ENCODE results near the gene GRAMD2B.
"Not testable (repeated sequence)": the region's sequence is repeated elsewhere in the genome, so short reads cannot be mapped to it uniquely, and the experiment has no call there.

Gene GRAMD2B

GRCh38 chr5:126515337-126515736 is 92.1 kb downstream of the GRAMD2B start:
- no peak for DNase-seq
- H3K4me3 ChIP-seq (ENCODE audit: control insufficient read depth in 1 of 7, extremely low read depth in 1 of 7, insufficient read depth in 4 of 7, low read depth in 2 of 7, low read length in 6 of 7) = no peak overlapping the region
- no peaks in the 10 kb centered on the region for H3K9me3 ChIP-seq (ENCODE audit: control extremely low read depth in 1 of 5, control insufficient read depth in 4 of 5, insufficient read depth in 2 of 5, low read depth in 1 of 5, low read length in 4 of 5)
- ChIA-PET POLR2A (no interaction called here), CTCF (no interaction called here)
- no peaks in the 10 kb centered on the region for H3K36me3 ChIP-seq (ENCODE audit: control insufficient read depth in 4 of 4, insufficient read depth in 4 of 4, low read length in 3 of 4)
- no peaks in the 10 kb centered on the region for H3K27me3 ChIP-seq (replicated peaks in 2 of 5; ENCODE audit: control insufficient read depth in 4 of 5, insufficient read depth in 5 of 5, low read length in 4 of 5)
- H3K27ac ChIP-seq (ENCODE audit: insufficient read depth in 1 of 2, low read depth in 1 of 2, low read length in 2 of 2, poor library complexity in 1 of 2, severe bottlenecking in 2 of 2) = no peak overlapping the region
- peaks cover 0 to 6% (median 0%) of the 10 kb centered on the region in 4 experiments for H3K4me1 ChIP-seq (ENCODE audit: control extremely low read depth in 1 of 4, control insufficient read depth in 4 of 4, insufficient read depth in 4 of 4, low read length in 3 of 4)

- Histone ChIP-seq H3K4me1 (ENCODE audit: control extremely low read depth in 1 of 4, control insufficient read depth in 4 of 4, insufficient read depth in 4 of 4, low read length in 3 of 4) (peaks cover 0 to 6% (median 0%) of the 10 kb centered on the region in 4 experiments), H3K4me3 (ENCODE audit: control insufficient read depth in 1 of 7, extremely low read depth in 1 of 7, insufficient read depth in 4 of 7, low read depth in 2 of 7, low read length in 6 of 7) (no peak overlapping the region), H3K27me3 (replicated peaks in 2 of 5; ENCODE audit: control insufficient read depth in 4 of 5, insufficient read depth in 5 of 5, low read length in 4 of 5) (no peaks in the 10 kb centered on the region), H3K36me3 (ENCODE audit: control insufficient read depth in 4 of 4, insufficient read depth in 4 of 4, low read length in 3 of 4) (no peaks in the 10 kb centered on the region), H3K27ac (ENCODE audit: insufficient read depth in 1 of 2, low read depth in 1 of 2, low read length in 2 of 2, poor library complexity in 1 of 2, severe bottlenecking in 2 of 2) (no peak overlapping the region), H3K9me3 (ENCODE audit: control extremely low read depth in 1 of 5, control insufficient read depth in 4 of 5, insufficient read depth in 2 of 5, low read depth in 1 of 5, low read length in 4 of 5) (no peaks in the 10 kb centered on the region)
- DNase-seq = no peak
- ChIA-PET CTCF (no interaction called here), POLR2A (no interaction called here)
- no CpG with 5 or more reads among the region's 1 CpG for WGBS (ENCODE audit: insufficient coverage)
Measured at GRCh38 chr5:126516133-126516532, 92.9 kb downstream of the GRAMD2B start.

- no peaks in the 10 kb centered on the region for H3K27me3 ChIP-seq (replicated peaks in 2 of 5; ENCODE audit: control insufficient read depth in 4 of 5, insufficient read depth in 5 of 5, low read length in 4 of 5)
- H3K36me3 ChIP-seq (ENCODE audit: control insufficient read depth in 4 of 4, insufficient read depth in 4 of 4, low read length in 3 of 4) = no peaks in the 10 kb centered on the region
- ChIA-PET CTCF (interaction anchor here (0.6 kb wide), 1 partner anchor 346 kb away, joined by 3 read pairs; no protein-coding TSS in a partner anchor), POLR2A (interaction anchor here (0.6 kb wide), 1 partner anchor 14 kb away, joined by 3 read pairs; no protein-coding TSS in a partner anchor)
- H3K27ac ChIP-seq (ENCODE audit: insufficient read depth in 1 of 2, low read depth in 1 of 2, low read length in 2 of 2, poor library complexity in 1 of 2, severe bottlenecking in 2 of 2) = no peak overlapping the region
- DNase-seq = no peak
- H3K9me3 ChIP-seq (ENCODE audit: control extremely low read depth in 1 of 5, control insufficient read depth in 4 of 5, insufficient read depth in 2 of 5, low read depth in 1 of 5, low read length in 4 of 5) = no peaks in the 10 kb centered on the region
- no peak overlapping the region for H3K4me3 ChIP-seq (ENCODE audit: control insufficient read depth in 1 of 7, extremely low read depth in 1 of 7, insufficient read depth in 4 of 7, low read depth in 2 of 7, low read length in 6 of 7)
- H3K4me1 ChIP-seq (ENCODE audit: control extremely low read depth in 1 of 4, control insufficient read depth in 4 of 4, insufficient read depth in 4 of 4, low read length in 3 of 4) = peaks cover 0 to 6% (median 0%) of the 10 kb centered on the region in 4 experiments
Measured at GRCh38 chr5:126516852-126517251, 93.6 kb downstream of the GRAMD2B start.

- DNase-seq; H3K9me3 ChIP-seq (ENCODE audit: control extremely low read depth in 1 of 5, control insufficient read depth in 4 of 5, insufficient read depth in 2 of 5, low read depth in 1 of 5, low read length in 4 of 5); H3K27ac ChIP-seq (ENCODE audit: insufficient read depth in 1 of 2, low read depth in 1 of 2, low read length in 2 of 2, poor library complexity in 1 of 2, severe bottlenecking in 2 of 2); H3K36me3 ChIP-seq (ENCODE audit: control insufficient read depth in 4 of 4, insufficient read depth in 4 of 4, low read length in 3 of 4); H3K4me1 ChIP-seq (ENCODE audit: control extremely low read depth in 1 of 4, control insufficient read depth in 4 of 4, insufficient read depth in 4 of 4, low read length in 3 of 4); POLR2A ChIA-PET; H3K4me3 ChIP-seq (ENCODE audit: control insufficient read depth in 1 of 7, extremely low read depth in 1 of 7, insufficient read depth in 4 of 7, low read depth in 2 of 7, low read length in 6 of 7); H3K27me3 ChIP-seq (replicated peaks in 2 of 5; ENCODE audit: control insufficient read depth in 4 of 5, insufficient read depth in 5 of 5, low read length in 4 of 5): not testable (repeated sequence)
- CTCF ChIA-PET = interaction anchor here (1.3 kb wide), 1 partner anchor 10 kb away, joined by 3 read pairs; no protein-coding TSS in a partner anchor
- WGBS (ENCODE audit: insufficient coverage) = 100% methylated on average over 2 of the region's 4 CpGs
Measured at GRCh38 chr5:126519223-126519622, 96.0 kb downstream of the GRAMD2B start.

GRCh38 chr5:126519637-126520592 is 96.7 kb downstream of the GRAMD2B start:
- no peak for DNase-seq
- H3K4me1 ChIP-seq (ENCODE audit: control extremely low read depth in 1 of 4, control insufficient read depth in 4 of 4, insufficient read depth in 4 of 4, low read length in 3 of 4) = peaks cover 0 to 6% (median 0%) of the 10 kb centered on the region in 4 experiments
- 69% methylated on average over 2 of the region's 6 CpGs for WGBS (ENCODE audit: insufficient coverage)
- H3K9me3 ChIP-seq (ENCODE audit: control extremely low read depth in 1 of 5, control insufficient read depth in 4 of 5, insufficient read depth in 2 of 5, low read depth in 1 of 5, low read length in 4 of 5) = no peaks in the 10 kb centered on the region
- ChIA-PET CTCF (no interaction called here), POLR2A (no interaction called here)
- H3K4me3 ChIP-seq (ENCODE audit: control insufficient read depth in 1 of 7, extremely low read depth in 1 of 7, insufficient read depth in 4 of 7, low read depth in 2 of 7, low read length in 6 of 7) = no peak overlapping the region
- no peaks in the 10 kb centered on the region for H3K36me3 ChIP-seq (ENCODE audit: control insufficient read depth in 4 of 4, insufficient read depth in 4 of 4, low read length in 3 of 4)
- no peaks in the 10 kb centered on the region for H3K27me3 ChIP-seq (replicated peaks in 2 of 5; ENCODE audit: control insufficient read depth in 4 of 5, insufficient read depth in 5 of 5, low read length in 4 of 5)
- peak overlapping the region in 1 of 2 experiments; percentile 51 for H3K27ac ChIP-seq (ENCODE audit: insufficient read depth in 1 of 2, low read depth in 1 of 2, low read length in 2 of 2, poor library complexity in 1 of 2, severe bottlenecking in 2 of 2)

- Histone ChIP-seq H3K27ac (ENCODE audit: insufficient read depth in 1 of 2, low read depth in 1 of 2, low read length in 2 of 2, poor library complexity in 1 of 2, severe bottlenecking in 2 of 2) (no peak overlapping the region), H3K9me3 (ENCODE audit: control extremely low read depth in 1 of 5, control insufficient read depth in 4 of 5, insufficient read depth in 2 of 5, low read depth in 1 of 5, low read length in 4 of 5) (no peaks in the 10 kb centered on the region), H3K36me3 (ENCODE audit: control insufficient read depth in 4 of 4, insufficient read depth in 4 of 4, low read length in 3 of 4) (no peaks in the 10 kb centered on the region), H3K4me3 (ENCODE audit: control insufficient read depth in 1 of 7, extremely low read depth in 1 of 7, insufficient read depth in 4 of 7, low read depth in 2 of 7, low read length in 6 of 7) (no peak overlapping the region), H3K27me3 (replicated peaks in 2 of 5; ENCODE audit: control insufficient read depth in 4 of 5, insufficient read depth in 5 of 5, low read length in 4 of 5) (no peaks in the 10 kb centered on the region), H3K4me1 (ENCODE audit: control extremely low read depth in 1 of 4, control insufficient read depth in 4 of 4, insufficient read depth in 4 of 4, low read length in 3 of 4) (peaks cover 0 to 6% (median 0%) of the 10 kb centered on the region in 4 experiments)
- DNase-seq = no peak
- ChIA-PET POLR2A (no interaction called here), CTCF (no interaction called here)
Measured at GRCh38 chr5:126520593-126520953, 97.4 kb downstream of the GRAMD2B start.

- Histone ChIP-seq H3K4me3 (ENCODE audit: control insufficient read depth in 1 of 7, extremely low read depth in 1 of 7, insufficient read depth in 4 of 7, low read depth in 2 of 7, low read length in 6 of 7) (no peak overlapping the region), H3K27ac (ENCODE audit: insufficient read depth in 1 of 2, low read depth in 1 of 2, low read length in 2 of 2, poor library complexity in 1 of 2, severe bottlenecking in 2 of 2) (no peak overlapping the region), H3K36me3 (ENCODE audit: control insufficient read depth in 4 of 4, insufficient read depth in 4 of 4, low read length in 3 of 4) (no peaks in the 10 kb centered on the region), H3K27me3 (replicated peaks in 2 of 5; ENCODE audit: control insufficient read depth in 4 of 5, insufficient read depth in 5 of 5, low read length in 4 of 5) (no peaks in the 10 kb centered on the region), H3K9me3 (ENCODE audit: control extremely low read depth in 1 of 5, control insufficient read depth in 4 of 5, insufficient read depth in 2 of 5, low read depth in 1 of 5, low read length in 4 of 5) (peaks cover 0 to 4% (median 0%) of the 10 kb centered on the region in 5 experiments), H3K4me1 (ENCODE audit: control extremely low read depth in 1 of 4, control insufficient read depth in 4 of 4, insufficient read depth in 4 of 4, low read length in 3 of 4) (peaks cover 0 to 6% (median 0%) of the 10 kb centered on the region in 4 experiments)
- ChIA-PET POLR2A (interaction anchor here (0.5 kb wide), 1 partner anchor 74 kb away, joined by 3 read pairs; no protein-coding TSS in a partner anchor), CTCF (no interaction called here)
- no peak for DNase-seq
Measured at GRCh38 chr5:126521130-126521529, 97.9 kb downstream of the GRAMD2B start.

Data from common myeloid progenitor, CD34-positive (primary cell).